NCI-H2029 treated with DMSO at 0.1 percent for 48 hours (cell line): Measurements from ENCODE around the gene MYBPH.

Experiments used
- DNase-seq: peaks from one replicate; lab custom pipeline; 2025; lab: John Stamatoyannopoulos, UW

MYBPH gene

DNA sequence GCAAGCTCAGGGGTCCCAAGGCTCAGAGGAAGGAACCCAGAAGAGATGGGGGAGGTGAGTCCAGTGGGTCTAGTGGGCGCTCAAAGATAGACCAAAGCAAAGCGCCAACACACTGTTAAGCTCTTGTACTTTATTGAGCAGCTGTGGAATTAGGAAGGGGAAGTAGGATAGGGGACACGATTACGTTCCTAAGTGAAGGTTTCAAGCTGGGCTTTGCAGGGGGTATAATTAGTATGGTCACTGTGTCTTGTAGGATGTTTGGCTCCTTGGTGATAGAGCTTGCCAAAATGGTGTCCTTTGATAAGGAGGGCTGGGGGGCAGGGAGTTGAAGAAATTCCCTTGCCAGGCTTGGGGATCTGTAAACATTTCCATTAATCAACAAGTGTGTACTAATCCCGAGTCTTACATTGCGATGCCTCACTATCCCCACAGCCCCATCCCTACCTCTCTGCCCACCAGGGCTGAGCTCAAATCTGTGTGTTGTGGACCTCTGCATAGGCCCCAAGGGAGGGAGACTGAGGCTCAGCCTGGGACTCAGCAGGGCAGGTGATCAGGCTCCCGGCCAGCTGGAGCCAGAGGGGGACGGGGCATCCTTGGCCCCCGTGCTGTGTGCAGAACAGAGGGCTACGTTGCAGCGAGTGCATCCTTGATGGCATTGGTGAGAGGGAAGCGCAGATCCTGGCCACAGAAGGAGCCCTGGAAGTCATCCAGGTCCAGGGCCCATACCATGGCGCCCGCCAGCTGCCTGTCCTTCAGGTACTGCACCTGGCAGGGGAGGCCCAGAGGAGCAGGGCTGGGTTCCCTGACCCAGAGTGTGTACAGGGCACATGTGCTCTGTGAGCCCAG is 3.4 kb upstream of the MYBPH start:
- peak; percentile 43 for DNase-seq

DNA sequence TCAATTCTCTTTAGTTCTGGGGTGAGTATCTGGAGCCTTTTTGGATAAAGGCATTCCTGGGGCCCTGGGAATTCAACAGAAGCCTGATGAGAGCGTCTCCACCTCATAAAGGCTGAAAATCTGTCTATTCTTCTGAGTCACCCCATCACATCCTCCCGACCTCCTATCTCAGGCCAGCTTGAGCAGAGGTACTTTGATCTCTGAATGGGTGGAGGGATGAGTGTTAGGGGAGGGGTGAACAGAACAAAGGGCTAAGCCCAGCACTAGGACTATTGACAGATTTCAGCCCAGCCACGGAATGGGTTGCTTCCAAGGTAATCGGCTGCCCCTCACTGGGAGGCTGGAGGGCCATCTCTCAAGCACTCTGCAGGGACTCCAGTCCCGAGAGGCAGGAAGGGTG is 2.5 kb upstream of the MYBPH start:
- no peak for DNase-seq

DNA sequence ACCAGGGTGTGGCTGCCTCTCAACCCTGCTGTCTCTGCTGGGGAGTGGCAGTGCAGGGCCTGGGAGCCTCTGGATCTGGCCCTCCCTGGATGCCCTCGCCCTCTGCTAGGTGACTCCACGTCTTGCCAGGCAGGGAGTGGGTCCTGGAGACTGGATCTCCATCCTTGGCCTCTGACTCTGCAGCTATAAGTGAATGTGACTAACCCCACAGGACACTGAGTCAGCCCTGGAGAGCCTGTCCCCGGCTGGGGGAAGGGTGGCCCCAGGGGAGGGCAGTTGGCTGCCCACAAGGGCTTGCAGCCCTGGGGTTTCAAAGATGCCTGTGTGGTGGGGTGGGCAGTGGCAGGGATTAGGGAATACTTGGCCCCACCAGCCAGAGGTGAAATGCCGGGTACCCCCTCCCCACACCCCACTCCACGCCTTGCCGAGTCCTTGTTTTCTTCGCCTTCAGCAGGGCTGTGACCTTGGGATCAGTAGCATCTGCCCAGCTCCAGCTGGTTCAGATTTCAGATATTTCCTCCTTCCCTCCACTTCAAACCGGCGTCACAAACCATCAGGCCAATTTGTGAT is 1.9 kb upstream of the MYBPH start:
- no peak for DNase-seq

DNA sequence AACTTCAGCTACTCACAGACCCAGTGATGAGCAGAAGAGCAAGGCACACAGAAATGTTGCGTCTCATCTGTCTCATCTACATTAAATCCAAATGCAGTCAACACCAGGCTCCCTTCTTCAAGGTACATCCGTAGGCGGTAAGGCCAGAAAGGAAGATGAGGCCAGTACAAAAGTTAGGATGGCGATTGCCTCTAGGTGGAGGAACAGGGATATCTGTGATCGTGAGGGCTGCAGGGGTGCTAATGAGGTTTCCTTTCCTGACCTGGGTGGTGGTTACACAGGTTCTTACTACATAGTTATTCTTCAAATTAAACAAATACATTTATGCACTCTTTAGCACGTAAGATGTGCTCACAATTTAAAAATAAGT is 1.4 kb upstream of the MYBPH start:
- DNase-seq = no peak

DNA sequence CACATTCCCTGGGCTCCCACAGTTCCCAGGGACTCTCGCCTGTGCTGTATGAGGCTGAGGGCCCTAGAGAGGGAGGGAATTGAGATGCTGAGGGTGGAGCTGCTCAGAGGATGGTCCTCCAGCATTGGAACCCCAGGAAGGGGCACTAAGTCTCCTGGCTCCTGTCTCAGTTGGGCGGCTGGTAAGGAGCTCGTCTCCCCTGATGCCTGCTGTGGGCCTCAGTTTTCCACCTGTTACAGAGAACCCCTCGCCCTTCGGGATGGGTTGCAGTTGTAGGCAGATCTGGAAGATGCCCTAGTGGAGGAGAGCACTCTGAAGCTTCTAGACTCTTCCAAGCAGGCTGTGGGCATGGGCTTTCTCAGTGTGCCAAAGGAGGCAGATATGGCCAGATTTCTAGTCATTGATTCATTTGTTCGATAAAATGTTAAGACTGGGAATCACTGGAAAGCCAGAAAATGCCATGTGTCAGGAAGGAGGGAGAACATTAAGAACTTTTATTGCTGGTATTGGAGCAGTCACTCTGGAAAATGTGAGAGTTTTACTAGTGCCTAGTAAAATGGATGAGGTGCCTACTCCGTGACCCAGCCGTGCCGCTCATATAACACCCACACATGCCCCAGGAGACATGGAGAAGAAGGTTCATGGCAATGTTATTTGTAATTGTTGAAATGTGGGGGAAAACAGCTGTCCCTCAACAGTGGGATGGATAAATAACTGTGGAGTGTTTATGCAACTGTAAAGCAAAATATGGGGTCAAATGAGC is 828 bp upstream of the MYBPH start:
- DNase-seq = no peak

DNA sequence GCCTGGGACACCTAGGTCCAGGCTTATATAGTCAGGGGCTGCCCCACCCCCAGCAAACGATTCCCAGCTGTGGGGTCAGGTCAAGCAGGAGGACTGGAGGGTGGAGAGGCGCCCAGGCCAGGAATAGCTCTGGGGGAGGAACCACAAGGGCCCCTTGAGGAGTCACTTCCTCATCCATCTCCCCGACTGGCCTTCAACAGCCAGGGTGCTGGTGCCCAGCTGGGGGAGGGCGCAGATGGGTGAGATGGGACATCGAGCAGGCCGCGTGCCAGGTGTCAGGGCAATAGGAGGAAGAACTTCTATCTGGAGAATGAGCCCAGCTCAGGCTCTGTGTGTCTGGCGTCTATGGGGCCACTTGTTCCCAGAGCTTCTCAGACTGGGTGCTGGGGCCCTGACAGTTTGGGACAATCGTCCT is 208 bp upstream of the MYBPH start:
- no peak for DNase-seq

DNA sequence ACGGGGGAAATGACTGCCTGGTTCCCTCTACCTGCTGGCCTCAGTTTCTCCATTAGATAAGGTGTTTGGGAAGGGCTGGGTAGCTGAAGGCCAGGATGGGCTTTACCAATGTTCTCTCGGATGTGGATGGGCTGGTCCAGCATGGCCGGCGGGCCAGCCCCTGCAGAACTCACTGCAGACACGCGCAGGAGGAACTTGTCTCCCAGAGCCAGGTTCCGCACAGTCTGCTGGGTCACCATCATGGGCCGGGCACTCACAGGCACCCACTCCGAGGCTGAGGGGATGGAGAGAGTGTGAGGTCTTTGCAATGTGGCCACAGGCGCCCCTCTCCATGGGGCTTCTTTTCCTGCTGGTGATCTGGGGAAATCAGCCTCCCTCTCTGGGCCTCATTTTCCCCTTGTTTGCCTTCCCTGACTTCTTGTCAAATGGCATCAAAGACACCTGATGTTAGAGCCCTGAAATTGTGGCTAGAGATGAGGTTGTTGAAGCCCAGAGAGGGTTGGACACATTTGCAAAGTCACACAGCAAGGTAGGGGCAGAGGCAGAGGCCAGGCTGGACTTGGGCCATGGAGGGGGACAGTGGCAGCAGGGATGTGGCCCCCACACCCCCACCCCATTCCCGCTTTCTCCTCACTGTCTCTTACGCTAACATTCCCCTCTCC is 1.2 kb downstream of the MYBPH start:
- no peak for DNase-seq

DNA sequence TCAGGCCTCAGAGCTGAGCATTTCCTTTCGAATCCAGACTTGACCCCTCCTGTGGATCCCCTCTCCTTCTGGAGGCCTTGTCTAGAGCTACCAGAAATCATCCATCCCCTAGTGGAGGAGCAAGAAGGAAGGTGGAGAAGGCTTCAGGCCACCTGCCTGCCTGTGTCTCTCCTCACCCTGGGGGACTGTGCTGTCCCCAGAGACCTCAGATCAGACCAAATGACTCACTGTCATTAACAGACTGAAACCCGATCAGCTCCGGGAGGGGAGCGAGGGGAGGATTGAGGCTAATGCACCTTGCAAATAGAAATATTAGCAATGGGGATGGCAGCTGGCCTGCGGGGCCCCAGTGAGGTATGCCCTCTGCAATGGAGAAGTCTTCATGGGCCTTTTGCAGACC is 2.1 kb downstream of the MYBPH start:
- no peak for DNase-seq

DNA sequence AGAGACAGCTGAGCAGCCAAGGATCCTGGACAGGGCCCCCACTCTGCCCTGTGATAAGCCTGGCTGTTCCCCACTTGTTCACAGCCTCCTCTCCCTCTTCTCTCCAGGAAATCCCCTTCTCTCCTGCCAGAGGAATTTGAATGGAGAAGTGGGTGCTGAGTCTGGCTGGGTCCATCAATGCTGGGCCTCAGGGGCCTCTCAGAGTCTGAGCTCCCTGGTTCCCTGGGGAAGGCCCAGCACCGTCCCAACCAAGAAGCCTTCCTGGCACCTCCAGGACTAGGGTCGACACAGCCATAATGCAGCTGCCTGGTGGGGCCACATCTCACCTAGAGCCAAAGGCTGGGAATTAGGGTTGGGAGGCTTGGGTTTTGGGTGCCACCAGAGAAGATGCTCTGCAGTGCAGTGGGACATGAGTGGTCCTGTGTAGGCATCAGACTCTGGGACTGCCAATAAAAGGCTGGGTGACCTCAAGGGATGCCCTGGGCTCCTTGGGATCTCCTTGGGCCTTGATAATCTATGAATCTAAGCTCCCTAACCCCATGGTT is 2.5 kb downstream of the MYBPH start:
- no peak for DNase-seq

DNA sequence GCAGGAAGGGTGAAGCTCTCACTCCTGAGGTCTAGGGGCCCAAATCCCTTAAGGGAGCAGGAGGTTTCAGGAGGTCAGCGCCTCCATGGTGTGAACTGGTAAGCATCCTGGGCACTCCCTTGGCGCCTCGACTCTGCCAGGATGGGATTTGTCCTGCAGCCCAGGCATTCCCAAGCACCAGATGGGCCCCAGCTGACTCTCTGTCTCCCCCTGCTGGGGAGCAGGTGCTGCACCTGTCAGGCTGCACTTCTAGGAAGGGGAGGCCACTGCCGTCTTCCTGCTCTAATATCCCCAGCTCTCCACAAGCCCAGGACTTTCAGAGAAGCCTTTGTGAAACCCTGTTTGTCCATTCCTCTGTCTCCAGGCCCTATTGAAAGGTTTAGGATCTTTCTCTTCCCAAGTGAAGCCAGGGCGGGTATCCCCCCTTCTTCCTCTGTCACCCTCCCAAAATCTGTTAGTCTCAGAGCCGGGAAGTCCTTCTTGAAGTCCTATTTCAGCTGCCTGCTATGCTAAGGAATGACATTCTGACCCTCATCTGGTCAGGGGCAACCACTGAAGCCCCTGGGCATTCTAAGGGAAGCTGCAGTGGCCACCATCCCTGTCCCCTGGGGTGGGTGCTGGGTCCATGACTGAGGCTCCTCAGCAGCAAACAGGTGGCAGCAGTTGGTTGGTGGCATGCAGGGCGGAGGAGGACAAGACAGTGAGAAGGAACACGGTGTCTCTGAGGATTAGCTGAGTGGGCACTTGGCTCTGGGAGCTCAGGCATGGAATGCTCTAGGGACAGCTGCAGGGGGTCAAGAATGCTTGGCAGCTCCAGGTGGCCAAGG is 3.2 kb downstream of the MYBPH start:
- no peak for DNase-seq

DNA sequence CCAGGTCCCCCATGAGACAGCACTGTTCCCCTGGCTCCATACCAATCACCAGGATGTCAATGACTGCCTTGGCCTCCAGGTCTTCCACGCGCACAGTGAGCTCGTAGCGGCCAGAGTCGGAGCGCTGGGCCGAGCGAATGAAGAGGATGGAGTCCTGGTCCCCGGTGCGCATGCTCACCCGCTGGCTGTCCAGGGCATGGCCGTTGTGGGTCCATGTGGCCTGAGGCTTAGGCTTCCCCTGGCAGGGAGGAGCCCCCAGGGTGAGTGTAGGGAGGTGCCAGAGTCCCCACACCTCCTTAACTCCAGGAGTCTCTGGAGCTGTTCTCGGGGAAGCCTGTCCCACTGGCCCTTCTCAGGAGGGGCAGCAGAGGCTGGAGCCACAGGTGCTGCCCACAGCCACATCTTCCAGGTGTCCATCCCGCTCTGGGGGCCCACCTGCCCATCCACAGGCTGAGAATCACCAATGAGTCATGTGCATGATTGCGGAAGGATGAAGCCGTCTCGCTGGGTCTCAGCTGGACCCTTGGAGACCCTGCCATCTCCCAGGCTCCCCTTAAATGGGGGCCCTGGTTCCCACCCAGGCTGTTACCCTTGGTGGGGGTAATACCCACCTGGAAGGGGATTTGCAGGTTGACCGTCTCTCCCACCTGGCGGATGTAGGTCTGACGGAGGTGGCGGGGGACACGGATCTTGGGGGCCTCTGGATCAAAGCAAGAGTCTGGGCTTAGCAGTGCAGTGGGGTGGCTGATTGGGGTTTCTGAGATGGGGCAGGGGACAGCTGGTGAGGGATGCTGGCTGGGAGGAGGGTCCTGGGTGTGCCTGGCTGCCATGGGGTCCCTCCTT is 4.1 kb downstream of the MYBPH start:
- DNase-seq = no peak

DNA sequence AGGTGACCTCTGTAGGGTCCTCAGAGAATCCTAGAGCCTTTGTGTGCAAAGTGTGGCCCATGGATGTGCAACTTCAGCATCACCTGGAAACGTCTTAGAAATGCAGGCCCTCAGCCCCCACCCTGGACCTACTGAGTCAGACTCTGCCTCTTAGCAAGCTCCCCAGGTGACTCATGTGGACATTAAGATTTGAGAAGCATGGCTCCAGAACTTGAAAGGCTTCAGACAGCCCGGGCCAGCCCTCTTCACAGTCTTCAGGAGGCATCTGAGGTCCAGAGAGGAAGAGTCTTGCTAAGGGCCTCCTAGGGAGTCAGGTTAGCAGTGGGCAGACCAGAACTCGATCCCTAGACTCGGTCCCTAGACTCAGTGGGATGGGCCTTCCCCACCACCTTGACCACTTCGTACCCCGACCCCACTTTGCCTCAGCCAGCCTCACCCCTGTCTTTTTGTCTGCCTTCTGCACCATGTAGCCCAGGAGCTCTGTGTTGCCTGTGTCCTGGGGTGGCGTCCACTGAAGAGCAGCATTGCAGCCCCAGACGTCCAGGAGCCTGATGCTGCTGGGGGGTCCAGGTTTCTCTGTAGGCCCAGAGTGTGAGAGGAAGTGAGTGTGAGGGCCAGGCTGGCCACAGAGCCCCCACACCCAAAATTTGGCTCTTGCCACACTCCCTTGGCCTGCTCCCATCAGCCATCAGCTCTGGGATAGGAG is 4.8 kb downstream of the MYBPH start:
- no peak for DNase-seq

DNA sequence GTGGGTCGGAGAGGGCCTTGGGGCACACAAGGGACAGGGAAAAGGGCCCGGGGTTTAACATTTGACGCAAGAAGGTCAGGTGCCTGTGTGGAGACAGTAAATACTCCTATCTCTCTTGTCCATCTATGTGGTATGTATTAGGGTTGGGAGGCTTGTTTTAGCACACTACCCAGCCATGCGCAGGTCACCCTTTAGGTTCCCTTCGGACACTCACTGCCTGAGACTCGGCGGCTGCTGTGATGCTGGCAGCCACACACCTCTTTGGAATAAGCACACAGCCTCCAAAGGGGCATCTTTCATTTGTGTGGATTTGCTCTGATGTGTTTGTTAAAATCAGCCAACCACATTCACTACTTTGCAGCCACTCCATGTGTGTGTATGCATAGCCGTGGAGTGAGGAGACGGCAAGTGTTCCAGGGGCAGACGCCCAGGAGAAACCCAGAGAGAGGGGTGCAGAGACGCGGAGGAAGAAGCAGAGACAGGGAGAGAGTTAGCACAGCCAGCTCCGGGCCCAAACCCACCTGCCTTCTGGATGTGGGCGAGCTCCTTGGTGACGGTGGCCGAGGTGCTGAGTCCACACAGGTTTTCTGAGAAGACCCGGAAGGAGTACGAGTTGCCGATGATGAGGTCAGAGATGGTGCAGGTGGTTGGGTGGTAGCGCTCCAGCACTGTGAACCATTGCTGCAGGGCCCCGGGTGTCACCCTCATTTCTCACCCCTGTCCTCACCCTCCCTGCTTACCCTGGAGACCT is 5.7 kb downstream of the MYBPH start:
- DNase-seq = no peak

DNA sequence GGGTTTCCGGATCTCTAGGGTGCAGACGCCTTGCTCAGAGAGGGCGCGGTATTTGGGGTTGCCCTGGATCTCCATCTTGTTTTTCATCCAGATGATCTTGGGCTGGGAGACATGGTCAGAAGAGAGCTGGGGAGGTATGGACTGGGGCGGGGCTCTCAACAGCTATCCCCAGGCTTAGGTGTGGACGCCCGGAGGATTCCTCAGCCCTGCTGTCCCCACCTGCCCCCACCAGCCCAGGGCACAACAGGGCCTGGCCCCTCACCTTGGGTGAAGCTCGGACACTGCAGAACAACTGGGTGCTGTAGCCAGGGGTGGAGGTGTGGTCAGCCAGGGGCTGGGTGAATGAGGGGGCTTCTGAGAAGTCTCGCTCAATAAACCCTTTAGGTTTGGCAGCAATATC is 6.6 kb downstream of the MYBPH start:
- DNase-seq = no peak

DNA sequence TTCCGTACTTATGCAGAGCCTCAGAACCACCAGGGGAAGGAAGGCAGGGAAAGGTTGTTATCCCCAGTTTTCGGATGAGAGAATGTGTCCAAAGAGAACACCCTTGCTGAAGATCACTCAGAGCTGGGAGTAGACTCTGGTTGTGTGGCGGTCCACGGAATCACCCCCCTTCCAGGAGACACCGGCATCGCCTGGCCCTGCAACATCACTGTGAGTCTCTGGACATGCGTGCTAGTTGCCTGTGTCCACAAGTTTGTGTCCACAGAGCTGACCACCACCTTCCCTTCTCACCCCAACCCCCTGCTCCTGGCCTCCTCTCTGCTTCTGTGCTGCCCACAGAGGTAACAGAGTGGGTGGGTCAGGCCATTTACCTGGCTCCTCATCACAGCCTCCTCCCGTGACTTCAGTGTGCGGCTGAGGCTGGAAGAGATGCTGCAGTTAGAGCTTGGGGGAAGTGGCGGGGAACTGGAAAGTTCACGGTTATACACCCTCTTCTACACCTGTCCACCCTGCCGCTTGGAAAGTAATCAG is 7.3 kb downstream of the MYBPH start:
- DNase-seq = no peak

DNA sequence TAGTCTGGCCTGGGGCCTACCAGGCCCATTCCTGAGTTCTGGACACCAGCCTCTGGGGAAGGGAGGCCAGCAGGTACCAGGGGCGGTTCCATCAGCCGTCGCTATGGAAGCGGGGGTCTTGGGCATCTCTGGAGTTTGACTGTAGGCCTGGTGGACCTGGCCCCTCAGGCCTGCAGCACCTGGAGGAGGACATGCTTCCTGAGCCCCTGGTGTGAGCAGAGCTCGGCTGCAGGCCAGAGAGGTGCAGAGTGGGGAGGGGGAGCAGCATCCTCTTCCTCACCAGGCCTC is 7.8 kb downstream of the MYBPH start:
- no peak for DNase-seq

DNA sequence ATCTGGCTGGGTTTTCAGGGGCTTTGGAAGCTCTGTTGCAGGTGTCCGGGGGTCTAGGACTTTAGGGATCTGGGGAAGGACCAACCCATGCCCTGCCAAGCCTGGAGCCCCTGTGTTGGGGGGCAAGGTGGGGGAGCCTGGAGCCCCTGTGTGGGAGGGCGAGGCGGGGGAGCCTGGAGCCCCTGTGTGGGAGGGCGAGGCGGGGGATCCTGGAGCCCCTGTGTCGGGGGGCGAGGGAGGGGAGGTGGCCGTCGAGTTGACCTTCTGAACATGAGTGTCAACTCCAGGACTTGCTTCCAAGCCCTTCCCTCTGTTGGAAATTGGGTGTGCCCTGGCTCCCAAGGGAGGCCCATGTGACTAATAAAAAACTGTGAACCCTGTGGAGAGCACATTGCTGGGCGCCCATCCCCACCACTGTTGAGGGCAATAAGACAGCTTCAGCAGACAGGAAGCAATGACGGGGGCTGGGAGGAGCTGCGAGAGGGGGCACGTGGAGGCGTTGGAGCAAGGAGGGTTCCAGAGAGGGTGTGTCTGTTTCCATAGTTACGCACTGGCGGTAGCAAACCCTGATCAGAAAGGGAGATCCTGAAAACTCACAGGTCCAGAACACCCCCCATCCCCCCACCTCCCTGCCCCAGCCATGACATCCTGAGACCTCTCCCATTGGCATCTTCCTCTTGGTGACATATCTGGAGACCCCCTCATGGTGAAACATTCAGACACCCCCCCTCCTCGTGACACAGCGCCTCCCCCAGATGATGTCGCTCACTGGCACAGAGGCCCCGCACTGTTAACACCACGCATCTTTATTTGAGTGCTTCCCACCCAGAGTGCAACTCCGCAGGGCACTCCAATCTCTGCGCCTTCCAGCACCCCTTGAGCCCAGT is 8.4 kb downstream of the MYBPH start:
- DNase-seq = no peak
